22Rv1 (cell line): Measurements from ENCODE around the gene SNX21.

Source experiments
- CTCF ChIP-seq: fragments of 450-650 bp; IDR thresholded peaks from 2 replicates; pipeline ENCODE4 v1.5.1; 2017; ENCODE audit warnings: mild to moderate bottlenecking
- ZFX ChIP-seq: fragments of 450-650 bp; IDR thresholded peaks from 2 replicates; pipeline ENCODE4 v1.6.1; 2017; ENCODE audit warnings: antibody characterized with exemption, borderline replicate concordance

GRCh38 chr20:45857882-45858216 lies 24.2 kb downstream of the SNX21 start:
- TF ChIP-seq CTCF (no peak), ZFX (no peak)
